ENCODE results near the gene FCHSD2.
A peak's percentile ranks its signal among the peaks of the same experiment; 100 is the strongest.

The FCHSD2 gene

DNA sequence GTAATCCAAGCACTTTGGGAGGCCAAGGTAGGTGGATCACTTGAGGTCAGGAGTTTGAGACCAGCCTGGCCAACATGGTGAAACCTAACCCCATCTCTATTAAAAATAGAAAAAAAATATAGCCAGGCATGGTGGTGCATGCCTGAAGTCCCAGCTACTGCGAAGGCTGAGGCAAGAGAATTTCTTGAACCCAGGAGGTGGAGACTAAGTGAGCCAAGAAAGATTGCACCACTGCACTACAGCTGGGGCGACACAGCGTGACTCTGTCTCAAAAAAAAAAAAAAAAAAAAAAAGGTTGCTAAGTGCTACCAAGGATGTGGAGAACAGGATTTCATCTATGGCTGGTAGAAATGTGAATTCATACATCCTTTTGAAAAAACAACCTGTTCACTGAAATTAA lies 291.3 kb downstream of the FCHSD2 start:
- TF ChIP-seq, protein P1, sequence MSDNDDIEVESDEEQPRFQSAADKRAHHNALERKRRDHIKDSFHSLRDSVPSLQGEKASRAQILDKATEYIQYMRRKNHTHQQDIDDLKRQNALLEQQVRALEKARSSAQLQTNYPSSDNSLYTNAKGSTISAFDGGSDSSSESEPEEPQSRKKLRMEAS (IDR thresholded peaks at IDR 0.05; ENCODE audit: low read depth, low read length): no peak
- no peak for TF ChIP-seq MYC (IDR thresholded peaks at IDR 0.05; ENCODE audit: low read depth, low read length)
- TF ChIP-seq, protein P2, sequence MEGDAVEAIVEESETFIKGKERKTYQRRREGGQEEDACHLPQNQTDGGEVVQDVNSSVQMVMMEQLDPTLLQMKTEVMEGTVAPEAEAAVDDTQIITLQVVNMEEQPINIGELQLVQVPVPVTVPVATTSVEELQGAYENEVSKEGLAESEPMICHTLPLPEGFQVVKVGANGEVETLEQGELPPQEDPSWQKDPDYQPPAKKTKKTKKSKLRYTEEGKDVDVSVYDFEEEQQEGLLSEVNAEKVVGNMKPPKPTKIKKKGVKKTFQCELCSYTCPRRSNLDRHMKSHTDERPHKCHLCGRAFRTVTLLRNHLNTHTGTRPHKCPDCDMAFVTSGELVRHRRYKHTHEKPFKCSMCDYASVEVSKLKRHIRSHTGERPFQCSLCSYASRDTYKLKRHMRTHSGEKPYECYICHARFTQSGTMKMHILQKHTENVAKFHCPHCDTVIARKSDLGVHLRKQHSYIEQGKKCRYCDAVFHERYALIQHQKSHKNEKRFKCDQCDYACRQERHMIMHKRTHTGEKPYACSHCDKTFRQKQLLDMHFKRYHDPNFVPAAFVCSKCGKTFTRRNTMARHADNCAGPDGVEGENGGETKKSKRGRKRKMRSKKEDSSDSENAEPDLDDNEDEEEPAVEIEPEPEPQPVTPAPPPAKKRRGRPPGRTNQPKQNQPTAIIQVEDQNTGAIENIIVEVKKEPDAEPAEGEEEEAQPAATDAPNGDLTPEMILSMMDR (IDR thresholded peaks at IDR 0.05; ENCODE audit: low read depth, low read length): no peak
- no peak for TF ChIP-seq POLR2A (IDR thresholded peaks at IDR 0.05; ENCODE audit: extremely low read depth, insufficient read length)
- H3K4me3 ChIP-seq (ENCODE audit: low read depth, low read length): no peak overlapping the region
- no peak for DNase-seq (ENCODE audit: low read depth)

DNA sequence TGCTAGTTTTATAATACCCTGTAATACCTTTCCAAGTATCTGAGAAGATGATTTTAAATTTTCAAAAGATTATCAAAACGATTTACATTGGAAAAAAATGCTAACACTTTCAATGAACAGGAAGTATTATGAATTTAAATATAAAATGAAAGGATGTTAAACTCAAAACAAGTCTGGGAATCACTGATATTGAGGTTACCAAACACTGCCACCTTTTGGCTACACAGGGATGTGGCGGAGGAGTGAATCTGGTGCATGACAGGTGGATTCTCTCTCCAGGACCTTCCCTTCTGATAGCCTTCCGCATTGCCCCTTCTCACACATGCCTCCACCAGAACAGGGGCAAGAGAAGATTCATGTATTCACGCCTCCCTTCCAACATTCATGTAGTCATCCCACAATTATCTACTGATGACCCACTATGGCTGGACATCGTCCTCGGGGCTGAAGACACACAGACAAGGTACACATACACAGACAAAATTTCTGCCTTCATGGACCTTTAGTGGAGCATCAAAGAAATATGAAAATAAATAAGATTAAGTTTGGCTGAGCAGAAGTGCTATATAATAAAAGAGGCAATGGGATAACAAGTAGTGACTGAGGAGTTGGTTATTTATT lies 293.2 kb downstream of the FCHSD2 start:
- DNase-seq (ENCODE audit: low read depth): peak; percentile 67
- TF ChIP-seq POLR2A (IDR thresholded peaks at IDR 0.05; ENCODE audit: extremely low read depth, insufficient read length): no peak
- TF ChIP-seq, protein P2 (IDR thresholded peaks at IDR 0.05; ENCODE audit: low read depth, low read length): peak; percentile 90
- H3K4me3 ChIP-seq (ENCODE audit: low read depth, low read length): no peak overlapping the region

DNA sequence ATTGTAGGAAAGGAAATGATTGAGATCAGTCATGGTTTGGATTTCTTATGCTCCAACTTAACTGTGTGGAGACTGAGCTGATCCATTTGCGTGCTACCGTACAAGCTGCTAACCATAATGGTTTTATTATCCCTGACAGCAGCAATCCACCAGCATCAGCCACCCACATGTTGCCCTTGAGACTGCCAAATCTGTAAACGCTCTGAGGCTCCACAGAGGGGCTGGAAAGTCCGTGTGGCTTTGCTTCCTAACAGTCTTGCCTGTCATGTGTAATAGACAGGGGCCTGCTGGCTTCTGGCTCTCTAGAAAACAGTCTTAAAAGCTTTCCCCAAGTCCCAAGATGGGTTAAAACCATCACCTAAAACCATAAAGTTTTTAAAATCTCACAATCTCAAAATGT lies 297.8 kb downstream of the FCHSD2 start:
- no peak overlapping the region for H3K4me3 ChIP-seq (ENCODE audit: low read depth, low read length)
- DNase-seq (ENCODE audit: low read depth): no peak
- TF ChIP-seq, protein P2 (IDR thresholded peaks at IDR 0.05; ENCODE audit: low read depth, low read length): no peak
- no peak for TF ChIP-seq MYC (IDR thresholded peaks at IDR 0.05; ENCODE audit: low read depth, low read length)
- TF ChIP-seq POLR2A (IDR thresholded peaks at IDR 0.05; ENCODE audit: extremely low read depth, insufficient read length): no peak
- TF ChIP-seq, protein P1 (IDR thresholded peaks at IDR 0.05; ENCODE audit: low read depth, low read length): no peak

DNA sequence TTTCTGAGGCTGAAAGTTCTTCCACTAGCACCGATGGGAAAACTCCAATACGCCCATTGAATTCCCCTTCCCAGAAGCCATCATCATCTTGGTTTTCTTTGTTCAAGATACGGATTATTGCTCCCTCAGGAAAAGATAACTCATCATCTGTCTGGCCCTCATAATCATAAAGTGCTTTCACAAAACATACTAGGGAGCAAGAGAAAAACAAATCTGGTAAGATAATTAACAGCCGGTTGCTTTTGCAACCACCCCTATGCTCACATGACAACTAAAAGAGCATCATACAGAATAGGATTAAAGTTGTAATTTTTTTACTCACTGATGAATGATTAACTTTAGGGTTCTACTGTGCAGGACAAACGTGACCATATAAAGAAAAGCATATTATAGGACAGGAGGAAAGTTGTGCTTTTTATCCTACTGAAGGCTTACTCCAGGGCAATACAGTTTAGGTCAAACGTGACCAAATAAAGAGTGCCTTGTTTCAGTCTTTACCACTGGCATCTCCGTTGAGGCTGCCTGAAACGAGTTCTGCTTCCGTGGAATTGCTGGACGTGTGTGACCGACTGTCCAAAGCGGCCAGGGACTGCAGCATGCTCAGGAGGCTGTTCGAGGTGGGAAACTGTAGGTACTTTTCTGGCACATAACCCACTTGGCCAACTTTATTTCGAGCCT lies 299.3 kb downstream of the FCHSD2 start:
- TF ChIP-seq MYC (IDR thresholded peaks at IDR 0.05; ENCODE audit: low read depth, low read length) (no peak), POLR2A (IDR thresholded peaks at IDR 0.05; ENCODE audit: extremely low read depth, insufficient read length) (no peak)
- TF ChIP-seq, protein P1 (IDR thresholded peaks at IDR 0.05; ENCODE audit: low read depth, low read length): no peak
- TF ChIP-seq, protein P2 (IDR thresholded peaks at IDR 0.05; ENCODE audit: low read depth, low read length): no peak
- DNase-seq (ENCODE audit: low read depth): no peak
- no peak overlapping the region for H3K4me3 ChIP-seq (ENCODE audit: low read depth, low read length)

DNA sequence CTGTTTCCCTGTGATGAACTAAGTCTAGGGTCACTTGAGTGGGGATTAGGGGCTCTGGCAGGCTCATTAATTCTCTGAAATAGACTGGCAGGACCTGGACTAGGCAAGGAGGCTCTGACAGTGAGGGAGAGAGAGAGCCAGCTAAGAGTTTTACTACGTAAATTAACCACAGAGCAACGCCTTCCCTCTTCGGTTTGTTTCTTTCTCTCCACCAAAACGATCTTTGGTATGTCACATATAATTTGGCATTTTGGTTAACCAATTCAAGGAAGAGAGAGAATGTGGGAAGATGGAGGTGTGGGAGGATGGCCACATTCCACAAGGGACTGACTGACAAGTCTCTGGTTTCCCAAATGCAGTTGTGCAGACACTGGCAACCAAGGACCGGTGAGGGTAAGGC lies 300.0 kb downstream of the FCHSD2 start:
- no peak for DNase-seq (ENCODE audit: low read depth)
- TF ChIP-seq MYC (IDR thresholded peaks at IDR 0.05; ENCODE audit: low read depth, low read length) (no peak), POLR2A (IDR thresholded peaks at IDR 0.05; ENCODE audit: extremely low read depth, insufficient read length) (no peak)
- H3K4me3 ChIP-seq (ENCODE audit: low read depth, low read length): no peak overlapping the region

DNA sequence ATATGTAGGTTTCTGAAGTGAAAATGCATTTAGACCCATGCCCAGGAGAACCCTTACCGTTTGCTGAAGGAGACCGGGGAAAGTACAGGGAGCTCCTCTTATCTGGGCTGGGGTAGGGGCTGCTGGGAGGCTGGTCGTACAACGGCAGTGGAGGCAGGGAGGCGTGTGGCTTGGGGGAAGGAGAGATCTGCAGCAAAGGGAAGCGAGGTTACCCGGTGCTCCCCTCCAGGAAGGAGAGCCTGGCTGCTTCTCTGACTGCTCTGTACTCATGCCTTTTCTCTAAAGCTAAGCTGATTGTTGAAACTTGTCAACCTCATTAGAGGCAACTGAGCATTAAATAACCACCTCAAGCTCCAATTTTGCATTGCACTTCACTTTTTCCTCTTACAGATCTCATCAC lies 300.7 kb downstream of the FCHSD2 start:
- H3K4me3 ChIP-seq (ENCODE audit: low read depth, low read length): no peak overlapping the region
- TF ChIP-seq POLR2A (IDR thresholded peaks at IDR 0.05; ENCODE audit: extremely low read depth, insufficient read length): no peak
- no peak for TF ChIP-seq MYC (IDR thresholded peaks at IDR 0.05; ENCODE audit: low read depth, low read length)
- TF ChIP-seq, protein P2 (IDR thresholded peaks at IDR 0.05; ENCODE audit: low read depth, low read length): no peak
- TF ChIP-seq, protein P1 (IDR thresholded peaks at IDR 0.05; ENCODE audit: low read depth, low read length): no peak
- no peak for DNase-seq (ENCODE audit: low read depth)

Data from NB4 (cell line).